Transverse colon (tissue), 4 donors: ENCODE data around the gene KLHL17.

ENCODE experiments used
- POLR2AphosphoS5 ChIP-seq, 3 donors: sonication (generic); formaldehyde crosslinking; IDR thresholded peaks; one replicate each; pipeline ENCODE4 v1.6.1; 2016; ENCODE audit warnings: antibody characterized with exemption in 3 of 3
- TF ChIP-seq, protein P1 (sequence below), 5 experiments: fragments of 200-600 bp in 3 of 5; fragments of 450-650 bp in 2 of 5; sonication (generic) in 3 of 5; IDR thresholded peaks; 1 replicate in 2 of 5; 2 replicates in 3 of 5; pipeline ENCODE4 v1.5.1; 2016 to 2017; ENCODE audit warnings: antibody characterized with exemption in 5 of 5, inconsistent platforms in 3 of 5, mild to moderate bottlenecking in 2 of 5, moderate library complexity in 1 of 5

DNA sequence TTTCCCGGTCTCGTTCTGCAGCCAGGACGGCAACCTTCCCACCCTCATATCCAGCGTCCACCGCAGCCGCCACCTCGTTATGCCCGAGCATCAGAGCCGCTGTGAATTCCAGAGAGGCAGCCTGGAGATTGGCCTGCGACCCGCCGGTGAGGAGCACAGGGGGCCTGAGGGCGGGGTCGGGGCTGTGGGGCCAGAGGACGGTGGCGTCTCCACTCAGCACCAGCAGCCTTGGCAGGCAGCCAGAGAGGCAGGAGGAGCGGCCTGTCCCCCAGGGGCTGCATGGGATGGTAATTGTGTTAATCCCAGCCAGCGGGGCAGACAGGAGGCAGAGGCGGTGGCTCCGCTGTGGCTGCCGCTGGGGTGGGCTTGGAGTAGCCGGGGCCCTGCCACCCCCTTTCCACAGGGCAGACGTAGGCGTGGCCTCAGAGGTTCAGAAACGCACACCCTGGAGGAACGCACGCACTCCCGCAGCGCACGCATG lies 24.6 kb upstream of the KLHL17 start:
- TF ChIP-seq, protein P1, sequence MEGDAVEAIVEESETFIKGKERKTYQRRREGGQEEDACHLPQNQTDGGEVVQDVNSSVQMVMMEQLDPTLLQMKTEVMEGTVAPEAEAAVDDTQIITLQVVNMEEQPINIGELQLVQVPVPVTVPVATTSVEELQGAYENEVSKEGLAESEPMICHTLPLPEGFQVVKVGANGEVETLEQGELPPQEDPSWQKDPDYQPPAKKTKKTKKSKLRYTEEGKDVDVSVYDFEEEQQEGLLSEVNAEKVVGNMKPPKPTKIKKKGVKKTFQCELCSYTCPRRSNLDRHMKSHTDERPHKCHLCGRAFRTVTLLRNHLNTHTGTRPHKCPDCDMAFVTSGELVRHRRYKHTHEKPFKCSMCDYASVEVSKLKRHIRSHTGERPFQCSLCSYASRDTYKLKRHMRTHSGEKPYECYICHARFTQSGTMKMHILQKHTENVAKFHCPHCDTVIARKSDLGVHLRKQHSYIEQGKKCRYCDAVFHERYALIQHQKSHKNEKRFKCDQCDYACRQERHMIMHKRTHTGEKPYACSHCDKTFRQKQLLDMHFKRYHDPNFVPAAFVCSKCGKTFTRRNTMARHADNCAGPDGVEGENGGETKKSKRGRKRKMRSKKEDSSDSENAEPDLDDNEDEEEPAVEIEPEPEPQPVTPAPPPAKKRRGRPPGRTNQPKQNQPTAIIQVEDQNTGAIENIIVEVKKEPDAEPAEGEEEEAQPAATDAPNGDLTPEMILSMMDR (IDR thresholded peaks at IDR 0.05), result no peak
- TF ChIP-seq POLR2AphosphoS5 (IDR thresholded peaks at IDR 0.05), result no peak
